Esophagus squamous epithelium (tissue), 5 donors: ENCODE data around the gene KCNG2. TPM values are rescaled to one million over a fixed set of nuclear protein-coding genes. Genes with fewer than 3 reads are reported as not detected.

ENCODE experiments used
- DNase-seq: peaks from one replicate; lab custom pipeline; 2025; lab: John Stamatoyannopoulos, UW
- H3K27ac ChIP-seq, 4 donors: fragments of 200-600 bp; sonication (generic); one replicate each; pipeline ENCODE4 v1.5.1; 2016 to 2019; ENCODE audit warnings: mild to moderate bottlenecking in 1 of 4
- H3K27me3 ChIP-seq, 4 donors: fragments of 200-600 bp; sonication (generic); 1 replicate in 3 of 4; 2 replicates in 1 of 4; pipeline versions ENCODE4 v1.5.1 to v1.6.0; 2017 to 2021; ENCODE audit warnings: antibody characterized with exemption in 1 of 4
- H3K36me3 ChIP-seq, 3 donors: fragments of 200-600 bp; sonication (generic); one replicate each; pipeline ENCODE4 v1.5.1; 2016 to 2019
- H3K4me1 ChIP-seq, 3 donors: fragments of 200-600 bp; sonication (generic); one replicate each; pipeline ENCODE4 v1.5.1; 2017 to 2019
- H3K4me3 ChIP-seq, 4 donors: fragments of 200-600 bp; sonication (generic); 1 replicate in 3 of 4; 2 replicates in 1 of 4; pipeline ENCODE4 v1.5.1; 2016 to 2019; ENCODE audit warnings: mild to moderate bottlenecking in 2 of 4, moderate library complexity in 1 of 4
- H3K9me3 ChIP-seq, 3 donors: fragments of 200-600 bp; sonication (generic); one replicate each; pipeline ENCODE4 v1.5.1; 2016 to 2019
- POLR2A ChIP-seq, 4 donors: fragments of 450-650 bp; IDR thresholded peaks; one replicate each; pipeline ENCODE4 v1.6.1; 2017; ENCODE audit warnings: antibody characterized with exemption in 4 of 4, mild to moderate bottlenecking in 4 of 4, moderate library complexity in 3 of 4
- WGBS, 2 donors: methylation state at CpG; one replicate each; pipeline ENCODE4 v1.1.5; 2018; 5-methylcytosine and 5-hydroxymethylcytosine counted together
- intact Hi-C: fragments of 100-400 bp; cut with DNase I; formaldehyde crosslinking; loops from one replicate; pipeline ENCODE4 v1.15.0; 2022
- total RNA-seq, 4 donors: library from RNA; depleted of rRNA; stranded (reverse); fragments of >200 nt; gene quantifications; one replicate each; pipeline ENCODE4 v1.1.0, GENCODE V29; 2016
- TF ChIP-seq, protein P1 (sequence below), 6 experiments: fragments of 450-650 bp in 4 of 6; fragments of 200-600 bp in 2 of 6; sonication (generic) in 2 of 6; IDR thresholded peaks; one replicate each; pipeline ENCODE4 v1.5.1; 2016 to 2019; ENCODE audit warnings: antibody characterized with exemption in 6 of 6, mild to moderate bottlenecking in 4 of 6, moderate library complexity in 4 of 6
- donor health status: DM: yes; HTN: yes; CAD: no.

Gene KCNG2
- total RNA-seq, 4 donors from 2014 or later = 0.19 TPM; not detected in 3

DNA sequence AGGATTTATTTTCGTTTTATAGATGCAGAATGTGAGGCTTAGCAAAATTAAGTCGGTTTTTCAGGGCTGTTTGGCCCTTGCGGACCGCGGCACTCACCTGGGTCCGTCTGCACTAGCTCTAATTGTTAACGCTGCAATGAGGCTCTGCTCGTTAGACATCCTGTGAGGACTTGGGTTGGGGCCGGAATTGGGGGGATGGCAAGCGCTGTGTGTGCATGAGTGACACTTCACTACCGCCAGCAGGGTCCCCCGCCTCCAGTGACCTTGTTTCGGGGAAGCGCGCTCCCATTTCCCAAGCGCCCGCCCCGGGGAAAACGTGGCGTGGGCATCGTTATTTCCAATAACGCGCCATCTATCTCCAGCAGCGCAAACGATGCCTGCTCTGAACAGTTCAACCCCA, 54.2 kb downstream of the KCNG2 start:
- Histone ChIP-seq H3K4me3 (no peak overlapping the region), H3K36me3 (no peaks in the 10 kb centered on the region), H3K27me3 (peaks cover 0 to 28% (median 0%) of the 10 kb centered on the region in 4 donors), H3K27ac (no peak overlapping the region), H3K9me3 (no peaks in the 10 kb centered on the region), H3K4me1 (peaks cover 0 to 16% (median 5%) of the 10 kb centered on the region in 3 donors)
- intact Hi-C loops = no loop called here
- 83 to 91% methylated on average over 21 to 24 of the region's 25 CpGs for WGBS, 2 donors
- no peak for DNase-seq
- TF ChIP-seq POLR2A (IDR thresholded peaks at IDR 0.05) = no peak
- TF ChIP-seq, protein P1, sequence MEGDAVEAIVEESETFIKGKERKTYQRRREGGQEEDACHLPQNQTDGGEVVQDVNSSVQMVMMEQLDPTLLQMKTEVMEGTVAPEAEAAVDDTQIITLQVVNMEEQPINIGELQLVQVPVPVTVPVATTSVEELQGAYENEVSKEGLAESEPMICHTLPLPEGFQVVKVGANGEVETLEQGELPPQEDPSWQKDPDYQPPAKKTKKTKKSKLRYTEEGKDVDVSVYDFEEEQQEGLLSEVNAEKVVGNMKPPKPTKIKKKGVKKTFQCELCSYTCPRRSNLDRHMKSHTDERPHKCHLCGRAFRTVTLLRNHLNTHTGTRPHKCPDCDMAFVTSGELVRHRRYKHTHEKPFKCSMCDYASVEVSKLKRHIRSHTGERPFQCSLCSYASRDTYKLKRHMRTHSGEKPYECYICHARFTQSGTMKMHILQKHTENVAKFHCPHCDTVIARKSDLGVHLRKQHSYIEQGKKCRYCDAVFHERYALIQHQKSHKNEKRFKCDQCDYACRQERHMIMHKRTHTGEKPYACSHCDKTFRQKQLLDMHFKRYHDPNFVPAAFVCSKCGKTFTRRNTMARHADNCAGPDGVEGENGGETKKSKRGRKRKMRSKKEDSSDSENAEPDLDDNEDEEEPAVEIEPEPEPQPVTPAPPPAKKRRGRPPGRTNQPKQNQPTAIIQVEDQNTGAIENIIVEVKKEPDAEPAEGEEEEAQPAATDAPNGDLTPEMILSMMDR (IDR thresholded peaks at IDR 0.05) = no peak

DNA sequence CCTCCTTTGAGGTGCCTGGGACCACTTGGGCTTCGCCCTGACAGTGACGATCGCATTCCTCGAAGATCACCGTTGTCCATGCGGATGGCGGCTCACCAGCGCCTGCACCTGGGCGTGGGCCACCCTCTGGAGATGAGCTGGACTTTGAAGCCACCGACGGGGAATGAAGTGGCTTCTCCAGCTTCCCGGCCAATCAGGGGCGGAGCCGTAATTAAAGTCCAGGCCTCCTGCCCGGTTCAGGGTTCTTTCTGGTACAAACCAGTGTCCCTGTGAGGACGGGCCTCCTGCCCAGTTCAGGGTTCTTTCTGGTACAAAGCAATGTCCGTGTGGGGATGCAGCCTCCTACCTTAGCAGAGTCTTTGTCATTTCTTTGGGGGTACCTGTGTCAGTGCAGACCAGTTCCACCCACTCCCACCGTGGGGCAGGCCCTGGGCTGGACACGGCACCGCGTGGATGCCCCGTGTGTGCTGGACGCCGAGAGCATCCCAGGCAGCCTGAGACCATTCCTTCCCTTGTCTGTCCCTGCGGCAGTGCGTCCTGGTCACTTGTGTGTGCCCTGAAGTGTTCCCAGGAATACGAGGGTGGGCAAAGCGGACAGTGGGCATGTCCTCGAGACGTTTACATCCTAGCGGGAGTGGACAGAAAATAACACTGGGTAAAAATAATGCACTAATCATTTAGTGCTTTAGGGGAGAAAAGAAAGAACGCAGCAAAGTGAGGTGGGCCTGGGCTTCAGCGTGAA, 55.0 kb downstream of the KCNG2 start:
- intact Hi-C loops = no loop called here
- no peak for DNase-seq
- WGBS, 2 donors = 90% methylated on average over 13 to 24 of the region's 33 CpGs

DNA sequence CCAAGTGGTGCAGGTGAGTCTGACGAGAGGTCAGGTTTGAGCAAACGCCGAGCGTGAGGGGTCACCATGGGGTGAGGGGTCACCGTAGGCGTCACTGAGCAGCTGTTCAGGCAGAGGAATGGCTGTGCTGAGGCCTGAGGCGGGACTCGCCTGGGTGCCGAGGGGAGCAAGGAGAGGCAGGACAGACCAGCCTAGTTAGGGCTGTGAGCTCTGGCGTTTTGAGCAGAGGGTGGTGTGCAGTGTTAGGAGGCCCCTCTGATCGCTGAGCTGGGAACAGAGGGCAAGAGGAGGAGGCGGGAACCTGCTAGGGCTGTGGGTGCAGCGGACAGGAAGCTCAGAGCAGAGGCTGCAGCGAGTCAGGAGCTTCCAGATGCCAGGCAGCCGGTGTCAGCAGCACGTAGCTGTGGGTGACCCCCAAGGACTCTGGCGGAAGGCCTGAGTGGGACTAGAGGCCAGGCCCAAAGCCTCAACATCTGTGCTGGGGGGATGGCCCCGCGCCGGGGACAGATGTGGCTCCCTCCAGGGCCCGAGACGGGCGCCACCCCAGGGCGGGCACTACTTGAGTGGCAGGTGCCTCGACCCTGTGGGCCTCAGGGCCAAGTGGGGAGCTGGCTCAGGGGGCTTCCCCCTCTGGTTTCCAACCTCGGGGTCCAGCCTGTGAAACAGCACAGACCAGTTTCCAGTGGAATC, 55.7 kb downstream of the KCNG2 start:
- TF ChIP-seq POLR2A (IDR thresholded peaks at IDR 0.05) = no peak
- TF ChIP-seq, protein P1 (IDR thresholded peaks at IDR 0.05) = no peak
- Histone ChIP-seq H3K27ac (no peak overlapping the region), H3K9me3 (no peaks in the 10 kb centered on the region), H3K4me1 (peaks cover 0 to 22% (median 5%) of the 10 kb centered on the region in 3 donors), H3K27me3 (peaks cover 0 to 36% (median 0%) of the 10 kb centered on the region in 4 donors), H3K36me3 (no peaks in the 10 kb centered on the region), H3K4me3 (no peak overlapping the region)
- intact Hi-C loops = no loop called here
- DNase-seq = no peak
- WGBS, 2 donors = 63 to 66% methylated on average over 10 to 12 of the region's 26 CpGs

More for the DNA sequence above, 55.0 kb downstream of the KCNG2 start:
- TF ChIP-seq, protein P1 (IDR thresholded peaks at IDR 0.05) = no peak
- TF ChIP-seq POLR2A (IDR thresholded peaks at IDR 0.05) = no peak
- Histone ChIP-seq H3K27ac (no peak overlapping the region), H3K36me3 (no peaks in the 10 kb centered on the region), H3K27me3 (peaks cover 0 to 33% (median 0%) of the 10 kb centered on the region in 4 donors), H3K9me3 (no peaks in the 10 kb centered on the region), H3K4me1 (peaks cover 0 to 22% (median 5%) of the 10 kb centered on the region in 3 donors), H3K4me3 (no peak overlapping the region)

DNA sequence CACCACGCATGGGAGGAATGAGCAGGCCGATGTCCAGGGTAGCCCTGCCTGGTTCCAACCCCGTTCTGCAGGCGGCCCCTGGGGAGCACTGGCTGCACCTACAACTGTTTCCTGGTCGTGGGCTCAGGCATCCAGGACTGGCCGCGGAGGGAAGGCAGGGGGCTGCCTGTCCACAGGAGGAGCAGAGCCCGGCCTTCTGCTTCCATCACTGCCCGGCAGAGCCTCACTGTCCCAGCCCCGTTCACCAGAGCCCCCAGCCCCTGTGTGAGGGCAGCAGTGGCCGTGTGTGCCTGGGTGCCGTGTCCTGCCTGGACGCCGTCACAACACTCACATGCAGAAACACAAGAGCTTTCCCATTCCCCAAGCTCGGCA, 56.2 kb downstream of the KCNG2 start:
- intact Hi-C loops = no loop called here
- WGBS, 2 donors = 89% methylated on average over 8 of the region's 15 CpGs
- Histone ChIP-seq H3K4me3 (no peak overlapping the region), H3K9me3 (no peaks in the 10 kb centered on the region), H3K27ac (no peak overlapping the region), H3K36me3 (no peaks in the 10 kb centered on the region), H3K4me1 (peaks cover 0 to 22% (median 5%) of the 10 kb centered on the region in 3 donors), H3K27me3 (peaks cover 0 to 36% (median 0%) of the 10 kb centered on the region in 4 donors)
- no peak for DNase-seq
- no peak for TF ChIP-seq POLR2A (IDR thresholded peaks at IDR 0.05)
- TF ChIP-seq, protein P1 (IDR thresholded peaks at IDR 0.05) = no peak
